HG03457 (cell line): ENCODE data around the gene PTBP3.
"Not testable (repeated sequence)": the region's sequence is repeated elsewhere in the genome, so short reads cannot be mapped to it uniquely, and the experiment has no call there.

Experiments
- ATAC-seq: cut with Tn5 transposase; IDR thresholded peaks from one replicate; pipeline ENCODE4 v1.9.1; 2021; ENCODE audit warnings: moderate number of reproducible peaks; ENCODE audit not compliant: unreplicated experiment

Gene PTBP3

GRCh38 chr9:112218908-112219307 is 114.5 kb downstream of the PTBP3 start:
- ATAC-seq = peak; percentile 86

- no peak for ATAC-seq
Measured at GRCh38 chr9:112212926-112213325, 120.5 kb downstream of the PTBP3 start.

- ATAC-seq = no peak
Measured at GRCh38 chr9:112207451-112207850, 126.0 kb downstream of the PTBP3 start.

- no peak for ATAC-seq
Measured at GRCh38 chr9:112203536-112203935, 129.9 kb downstream of the PTBP3 start.

GRCh38 chr9:112200711-112201110 is 132.7 kb downstream of the PTBP3 start:
- ATAC-seq = no peak

GRCh38 chr9:112198646-112199045 is 134.8 kb downstream of the PTBP3 start:
- ATAC-seq = no peak

GRCh38 chr9:112194969-112195431 is 138.4 kb downstream of the PTBP3 start:
- no peak for ATAC-seq

GRCh38 chr9:112193572-112194288 is 139.7 kb downstream of the PTBP3 start:
- no peak for ATAC-seq

- ATAC-seq = not testable (repeated sequence)
Measured at GRCh38 chr9:112190320-112190719, 143.1 kb downstream of the PTBP3 start.

GRCh38 chr9:112188884-112189283 is 144.5 kb downstream of the PTBP3 start:
- ATAC-seq = no peak

- no peak for ATAC-seq
Measured at GRCh38 chr9:112187404-112187803, 146.0 kb downstream of the PTBP3 start.

GRCh38 chr9:112186695-112187094 is 146.7 kb downstream of the PTBP3 start:
- no peak for ATAC-seq

- ATAC-seq = no peak
Measured at GRCh38 chr9:112184946-112185345, 148.5 kb downstream of the PTBP3 start.

GRCh38 chr9:112184221-112184620 is 149.2 kb downstream of the PTBP3 start:
- ATAC-seq = no peak

GRCh38 chr9:112180387-112180881 is 153.0 kb downstream of the PTBP3 start:
- ATAC-seq = no peak

- no peak for ATAC-seq
Measured at GRCh38 chr9:112179816-112180215, 153.6 kb downstream of the PTBP3 start.

GRCh38 chr9:112176524-112176923 is 156.9 kb downstream of the PTBP3 start:
- no peak for ATAC-seq

- ATAC-seq = no peak
Measured at GRCh38 chr9:112175796-112176315, 157.6 kb downstream of the PTBP3 start.

GRCh38 chr9:112174965-112175795 is 158.2 kb downstream of the PTBP3 start, which contains the start of gene SUSD1:
SUSD1 (minus strand) TSS chr9:112175297; CDS start chr9:112175235, 62 bp downstream.
- ATAC-seq = peak; percentile 38

GRCh38 chr9:112174222-112174964 is 159.0 kb downstream of the PTBP3 start:
- ATAC-seq = peak; percentile 75
